Measurements from ENCODE around the gene PDE4A. TPM values are rescaled to one million over a fixed set of nuclear protein-coding genes. Genes with fewer than 3 reads are reported as not detected.
A peak's percentile ranks its signal among the peaks of the same experiment; 100 is the strongest.

PDE4A gene
- total and polyA plus RNA-seq, 2 of the 13 experiments (the other 11 are each of a cell fraction or from before 2014, with no cell fraction given), result 1.1 to 4.1 TPM

- TF ChIP-seq NFAT5 (CRISPR knock-in tag; IDR thresholded peaks at IDR 0.05), result no peak
- TF ChIP-seq, protein P1, sequence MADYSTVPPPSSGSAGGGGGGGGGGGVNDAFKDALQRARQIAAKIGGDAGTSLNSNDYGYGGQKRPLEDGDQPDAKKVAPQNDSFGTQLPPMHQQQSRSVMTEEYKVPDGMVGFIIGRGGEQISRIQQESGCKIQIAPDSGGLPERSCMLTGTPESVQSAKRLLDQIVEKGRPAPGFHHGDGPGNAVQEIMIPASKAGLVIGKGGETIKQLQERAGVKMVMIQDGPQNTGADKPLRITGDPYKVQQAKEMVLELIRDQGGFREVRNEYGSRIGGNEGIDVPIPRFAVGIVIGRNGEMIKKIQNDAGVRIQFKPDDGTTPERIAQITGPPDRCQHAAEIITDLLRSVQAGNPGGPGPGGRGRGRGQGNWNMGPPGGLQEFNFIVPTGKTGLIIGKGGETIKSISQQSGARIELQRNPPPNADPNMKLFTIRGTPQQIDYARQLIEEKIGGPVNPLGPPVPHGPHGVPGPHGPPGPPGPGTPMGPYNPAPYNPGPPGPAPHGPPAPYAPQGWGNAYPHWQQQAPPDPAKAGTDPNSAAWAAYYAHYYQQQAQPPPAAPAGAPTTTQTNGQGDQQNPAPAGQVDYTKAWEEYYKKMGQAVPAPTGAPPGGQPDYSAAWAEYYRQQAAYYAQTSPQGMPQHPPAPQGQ (CRISPR knock-in tag; IDR thresholded peaks at IDR 0.05; ENCODE audit: borderline replicate concordance), result no peak
- TF ChIP-seq ZC3H4 (CRISPR knock-in tag; IDR thresholded peaks at IDR 0.05; ENCODE audit: borderline replicate concordance), result no peak
- TF ChIP-seq ZSCAN30 (CRISPR knock-in tag; IDR thresholded peaks at IDR 0.05), result no peak
- no peak for TF ChIP-seq KMT2B (CRISPR knock-in tag; IDR thresholded peaks at IDR 0.05)
- TF ChIP-seq HIVEP1 (CRISPR knock-in tag; IDR thresholded peaks at IDR 0.05), result peak; percentile 64; the same call in 1 of the 2 replicates
- TF ChIP-seq, protein P2, sequence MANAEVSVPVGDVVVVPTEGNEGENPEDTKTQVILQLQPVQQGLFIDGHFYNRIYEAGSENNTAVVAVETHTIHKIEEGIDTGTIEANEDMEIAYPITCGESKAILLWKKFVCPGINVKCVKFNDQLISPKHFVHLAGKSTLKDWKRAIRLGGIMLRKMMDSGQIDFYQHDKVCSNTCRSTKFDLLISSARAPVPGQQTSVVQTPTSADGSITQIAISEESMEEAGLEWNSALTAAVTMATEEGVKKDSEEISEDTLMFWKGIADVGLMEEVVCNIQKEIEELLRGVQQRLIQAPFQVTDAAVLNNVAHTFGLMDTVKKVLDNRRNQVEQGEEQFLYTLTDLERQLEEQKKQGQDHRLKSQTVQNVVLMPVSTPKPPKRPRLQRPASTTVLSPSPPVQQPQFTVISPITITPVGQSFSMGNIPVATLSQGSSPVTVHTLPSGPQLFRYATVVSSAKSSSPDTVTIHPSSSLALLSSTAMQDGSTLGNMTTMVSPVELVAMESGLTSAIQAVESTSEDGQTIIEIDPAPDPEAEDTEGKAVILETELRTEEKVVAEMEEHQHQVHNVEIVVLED (CRISPR knock-in tag; IDR thresholded peaks at IDR 0.05; ENCODE audit: borderline replicate concordance), result no peak
- TF ChIP-seq ELF1 (CRISPR knock-in tag; IDR thresholded peaks at IDR 0.05), result no peak
- TF ChIP-seq THAP9 (CRISPR knock-in tag; IDR thresholded peaks at IDR 0.05; ENCODE audit: borderline replicate concordance), result no peak
- TF ChIP-seq TAF15 (IDR thresholded peaks at IDR 0.05; ENCODE audit: low read depth, low read length, poor library complexity, severe bottlenecking), result no peak
- TF ChIP-seq KDM4B (CRISPR knock-in tag; IDR thresholded peaks at IDR 0.05), result no peak
- TF ChIP-seq, protein P3, sequence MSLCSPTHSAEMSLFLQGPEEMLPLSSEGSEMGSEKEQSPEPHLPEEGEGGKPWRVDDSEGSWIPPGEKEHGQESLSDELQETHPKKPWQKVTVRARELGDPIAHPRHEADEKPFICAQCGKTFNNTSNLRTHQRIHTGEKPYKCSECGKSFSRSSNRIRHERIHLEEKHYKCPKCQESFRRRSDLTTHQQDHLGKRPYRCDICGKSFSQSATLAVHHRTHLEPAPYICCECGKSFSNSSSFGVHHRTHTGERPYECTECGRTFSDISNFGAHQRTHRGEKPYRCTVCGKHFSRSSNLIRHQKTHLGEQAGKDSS (CRISPR knock-in tag; IDR thresholded peaks at IDR 0.05; ENCODE audit: borderline replicate concordance, low read depth), result no peak
- no peak for TF ChIP-seq ZNF251 (CRISPR knock-in tag; IDR thresholded peaks at IDR 0.05)
- TF ChIP-seq RFX3 (CRISPR knock-in tag; IDR thresholded peaks at IDR 0.05), result no peak
- TF ChIP-seq ZMYM3 (CRISPR knock-in tag; IDR thresholded peaks at IDR 0.05), result no peak
- TF ChIP-seq TCF7L2 (IDR thresholded peaks at IDR 0.05; ENCODE audit: low read depth, low read length), result no peak
- 0 out of 2 replicates have a peak, but pooled peaks have one; percentile 60 for TF ChIP-seq SMAD3 (CRISPR knock-in tag; IDR thresholded peaks at IDR 0.05)
- TF ChIP-seq ZNF234 (CRISPR knock-in tag; conservative IDR thresholded peaks at IDR 0.05), result no peak
Measured at GRCh38 chr19:10388957-10389356, 31.4 kb upstream of the PDE4A start (continued).
